ENCODE data around the gene RPL10A. TPM values are rescaled to one million over a fixed set of nuclear protein-coding genes. Genes with fewer than 3 reads are reported as not detected.

Gene RPL10A
- total RNA-seq, 2 experiments from 2014 or later = 1,373 to 1,398 TPM

DNA sequence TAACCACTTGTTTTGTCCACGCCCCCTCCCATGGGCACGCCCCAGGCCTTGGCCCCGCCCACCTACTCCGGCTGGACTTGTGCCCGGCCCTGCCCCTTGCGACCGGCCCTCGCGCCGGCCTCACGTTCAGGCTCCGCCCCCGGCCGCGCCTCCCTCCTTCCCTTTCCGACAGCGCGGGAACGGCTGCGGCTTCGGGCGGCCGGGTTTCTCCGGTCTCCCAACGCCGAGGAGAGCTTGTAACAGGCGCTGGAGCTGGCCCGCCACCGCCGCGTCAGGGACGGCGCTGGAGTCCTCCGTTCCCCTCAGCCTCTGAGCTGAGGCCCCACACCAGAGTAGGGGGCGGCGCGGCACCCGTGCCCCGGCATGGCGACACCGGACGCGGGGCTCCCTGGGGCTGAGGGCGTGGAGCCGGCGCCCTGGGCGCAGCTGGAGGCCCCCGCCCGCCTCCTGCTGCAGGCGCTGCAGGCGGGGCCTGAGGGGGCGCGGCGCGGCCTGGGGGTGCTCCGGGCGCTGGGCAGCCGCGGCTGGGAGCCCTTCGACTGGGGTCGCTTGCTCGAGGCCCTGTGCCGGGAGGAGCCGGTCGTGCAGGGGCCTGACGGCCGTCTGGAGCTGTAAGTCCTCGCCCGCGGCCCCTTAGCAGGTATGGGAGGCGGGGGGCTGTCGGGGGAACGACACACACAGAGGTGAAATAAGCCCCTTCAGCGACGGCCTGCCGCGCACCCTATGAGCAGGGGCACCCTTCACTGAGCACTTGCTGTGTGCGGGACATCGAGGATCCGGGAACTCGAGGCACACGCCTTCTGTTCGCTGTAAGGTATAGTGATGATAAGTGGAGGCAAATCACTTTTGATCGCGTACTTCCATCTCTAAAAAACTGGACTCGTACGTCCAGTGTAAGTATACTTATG is 15.8 kb upstream of the RPL10A start, which contains the start of gene FANCE:
Gene FANCE, plus strand, starts transcription at position 156 of the 908 bp plus-strand sequence. Its CDS starts 208 bp downstream, at position 364.
- H3K4me3 Mint-ChIP-seq = peak within 1 kb of the TSS; percentile 86
- peaks cover 14% of the 10 kb centered on the region for H3K36me3 Mint-ChIP-seq
- H3K9me3 Mint-ChIP-seq = no peaks in the 10 kb centered on the region
- H3K27me3 Mint-ChIP-seq = peaks cover 4% of the 10 kb centered on the region
- DNase-seq (peak; percentile 95), ATAC-seq (ENCODE audit: low read depth) (peak; percentile 80)
- peaks cover 40% of the 10 kb centered on the region for H3K4me1 Mint-ChIP-seq
- H3K27ac Mint-ChIP-seq = peak within 1 kb of the TSS; percentile 69
- POLR2A ChIA-PET = interaction anchor here (0.6 to 2.6 kb wide), 9 partner anchors 15 to 157 kb away, joined by 3 to 11 read pairs (median 5); partner anchors contain the start of genes DEF6 and PPARD

DNA sequence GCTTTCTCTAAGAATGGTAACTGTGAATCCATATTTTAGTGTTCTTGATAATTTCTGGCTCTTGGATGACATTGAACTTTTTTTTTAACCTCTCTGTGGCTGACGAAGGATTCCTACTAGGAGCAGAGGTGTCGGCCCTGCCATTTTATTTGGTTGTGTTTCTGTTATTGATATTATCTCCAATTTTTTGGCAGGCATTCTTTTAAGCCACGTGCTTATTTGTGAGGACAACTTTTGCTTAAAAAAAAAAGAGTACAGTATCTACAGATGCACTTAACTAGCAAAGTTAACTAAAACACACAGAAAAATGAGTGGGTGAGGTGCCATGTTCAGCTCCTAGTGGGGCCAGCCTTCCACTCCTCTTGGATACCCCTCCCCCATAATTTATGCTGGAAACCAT is 15.0 kb upstream of the RPL10A start:
- Mint-ChIP-seq H3K4me1 (peaks cover 45% of the 10 kb centered on the region), H3K27me3 (peaks cover 4% of the 10 kb centered on the region), H3K4me3 (peak overlapping the region; percentile 70), H3K27ac (no peak overlapping the region), H3K9me3 (no peaks in the 10 kb centered on the region), H3K36me3 (peaks cover 14% of the 10 kb centered on the region)
- POLR2A ChIA-PET = interaction anchor here (1.0 to 2.1 kb wide), 2 partner anchors 104 to 155 kb away, joined by 3 to 5 read pairs; partner anchors contain the start of gene DEF6
- ATAC-seq (ENCODE audit: low read depth) (no peak), DNase-seq (no peak)

DNA sequence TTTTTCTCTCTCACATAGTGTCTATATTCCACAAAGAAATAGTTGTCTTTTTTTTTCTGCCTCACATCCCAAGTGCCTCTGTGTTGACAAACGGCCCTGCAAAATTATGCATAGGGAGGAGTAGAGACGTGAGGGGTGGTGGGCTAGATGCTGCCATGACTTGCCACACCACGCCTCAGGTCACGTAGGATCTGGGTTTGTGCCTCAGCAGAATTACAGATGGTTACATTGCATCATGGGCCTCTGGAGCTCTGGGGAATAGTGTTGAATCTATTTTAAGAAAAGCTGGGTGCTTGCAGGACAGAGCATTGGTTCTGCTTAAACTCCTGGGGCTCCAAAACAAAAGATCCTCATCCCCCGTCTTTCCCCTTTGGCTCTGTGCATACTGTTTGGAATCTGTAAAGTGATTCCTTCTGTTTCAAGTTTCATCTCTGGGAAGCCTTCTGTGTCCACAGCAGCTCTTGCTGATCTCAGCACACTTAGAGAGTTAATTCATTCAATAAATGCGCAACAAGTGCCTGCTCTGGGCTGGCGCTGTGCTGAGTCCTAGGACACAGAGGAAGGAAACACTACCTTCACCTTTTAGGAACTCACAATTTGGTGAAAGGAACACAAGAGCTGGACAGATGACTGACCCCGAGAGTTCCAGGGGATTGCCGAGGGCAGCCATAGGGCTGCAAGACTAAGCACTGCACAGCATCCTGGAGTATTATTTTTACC is 13.7 kb upstream of the RPL10A start:
- Mint-ChIP-seq H3K4me3 (peak overlapping the region; percentile 49), H3K4me1 (peaks cover 43% of the 10 kb centered on the region), H3K9me3 (no peaks in the 10 kb centered on the region), H3K36me3 (peaks cover 19% of the 10 kb centered on the region), H3K27me3 (peaks cover 4% of the 10 kb centered on the region), H3K27ac (no peak overlapping the region)
- ATAC-seq (ENCODE audit: low read depth) (no peak), DNase-seq (no peak)
- POLR2A ChIA-PET = interaction anchor here (0.5 to 2.1 kb wide), 4 partner anchors 10 to 156 kb away, joined by 3 to 9 read pairs (median 6); partner anchors contain the start of genes DEF6 and RPL10A

DNA sequence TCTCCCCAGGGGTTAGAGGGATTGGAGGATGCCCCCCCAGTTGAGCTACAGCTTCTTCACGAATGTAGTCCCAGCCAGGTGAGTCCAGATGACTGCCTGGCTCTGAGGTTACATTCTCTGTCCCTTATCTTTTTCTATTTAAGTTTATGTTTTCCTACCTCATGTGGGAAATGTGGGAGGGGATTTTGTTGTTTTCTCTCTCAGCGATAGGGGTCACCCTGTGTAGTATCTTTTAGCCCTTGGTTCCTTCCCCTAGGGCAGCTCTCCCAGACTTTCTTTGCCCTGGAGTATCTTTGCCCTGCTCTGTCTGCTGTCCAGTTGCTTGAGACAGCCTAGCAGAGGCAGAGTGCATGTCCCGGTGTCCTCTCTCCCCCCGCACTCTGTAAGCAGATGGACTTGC is 10.3 kb upstream of the RPL10A start:
- peaks cover 26% of the 10 kb centered on the region for H3K36me3 Mint-ChIP-seq

DNA sequence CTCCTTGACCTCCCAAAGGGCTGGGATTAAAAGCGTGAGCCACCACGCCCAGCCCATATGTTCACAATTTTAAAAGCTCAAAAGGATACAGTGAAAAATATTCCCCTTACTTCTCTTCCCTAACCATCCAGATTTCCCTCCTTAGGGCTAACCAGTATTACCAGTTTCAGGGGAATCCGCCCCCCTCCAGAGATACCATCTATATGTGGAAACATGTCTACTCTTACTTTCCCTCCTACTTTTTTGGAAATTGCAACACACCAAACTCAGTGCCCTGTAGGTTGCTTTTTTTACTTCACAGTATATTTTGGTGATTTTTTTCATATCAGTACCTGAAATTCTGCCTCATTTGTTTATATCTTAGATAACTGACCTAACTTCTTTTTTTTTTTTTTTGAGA is 6.9 kb upstream of the RPL10A start:
- H3K27me3 Mint-ChIP-seq = no peaks in the 10 kb centered on the region
- H3K4me3 Mint-ChIP-seq = no peak overlapping the region
- H3K36me3 Mint-ChIP-seq = peaks cover 23% of the 10 kb centered on the region
- POLR2A ChIA-PET = no interaction called here
- H3K27ac Mint-ChIP-seq = no peak overlapping the region
- H3K4me1 Mint-ChIP-seq = peaks cover 7% of the 10 kb centered on the region
- DNase-seq (no peak), ATAC-seq (ENCODE audit: low read depth) (no peak)
- no peaks in the 10 kb centered on the region for H3K9me3 Mint-ChIP-seq

More for the DNA sequence above, 10.3 kb upstream of the RPL10A start:
- Mint-ChIP-seq H3K4me3 (no peak overlapping the region), H3K9me3 (no peaks in the 10 kb centered on the region), H3K27me3 (no peaks in the 10 kb centered on the region), H3K27ac (peak overlapping the region; percentile 24), H3K4me1 (peaks cover 31% of the 10 kb centered on the region)
- no peak for ATAC-seq (ENCODE audit: low read depth)
- no peak for DNase-seq
- POLR2A ChIA-PET = interaction anchor here (2.0 kb wide), 1 partner anchor 10 kb away, joined by 5 read pairs; the partner anchor contains the start of gene RPL10A

DNA sequence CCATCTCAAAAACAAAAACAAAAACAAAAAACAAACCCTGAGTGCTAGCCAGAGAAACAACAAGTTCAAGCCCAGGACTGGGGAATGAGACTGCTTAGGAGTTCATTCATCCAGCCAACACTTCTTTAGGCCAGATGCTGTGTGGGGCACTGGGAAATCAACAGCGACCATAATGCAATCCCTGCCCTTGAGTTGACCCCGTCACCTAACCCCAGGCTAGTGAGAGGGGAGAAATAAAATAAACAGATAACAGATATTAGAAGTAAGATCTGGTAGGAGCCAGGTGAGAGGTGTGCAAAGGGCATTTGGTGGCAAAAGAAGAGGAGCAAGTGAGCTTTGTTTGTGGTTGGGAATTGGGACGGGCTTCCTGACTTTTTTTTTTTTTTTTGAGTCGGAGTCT is 4.9 kb upstream of the RPL10A start:
- H3K4me1 Mint-ChIP-seq = peaks cover 8% of the 10 kb centered on the region
- H3K9me3 Mint-ChIP-seq = no peaks in the 10 kb centered on the region
- POLR2A ChIA-PET = interaction anchor here (0.6 kb wide), 1 partner anchor 165 kb away, joined by 5 read pairs; no protein-coding TSS in a partner anchor
- H3K27ac Mint-ChIP-seq = no peak overlapping the region
- H3K36me3 Mint-ChIP-seq = peaks cover 34% of the 10 kb centered on the region
- ATAC-seq (ENCODE audit: low read depth) = no peak
- H3K4me3 Mint-ChIP-seq = no peak overlapping the region
- DNase-seq = no peak
- H3K27me3 Mint-ChIP-seq = no peaks in the 10 kb centered on the region

DNA sequence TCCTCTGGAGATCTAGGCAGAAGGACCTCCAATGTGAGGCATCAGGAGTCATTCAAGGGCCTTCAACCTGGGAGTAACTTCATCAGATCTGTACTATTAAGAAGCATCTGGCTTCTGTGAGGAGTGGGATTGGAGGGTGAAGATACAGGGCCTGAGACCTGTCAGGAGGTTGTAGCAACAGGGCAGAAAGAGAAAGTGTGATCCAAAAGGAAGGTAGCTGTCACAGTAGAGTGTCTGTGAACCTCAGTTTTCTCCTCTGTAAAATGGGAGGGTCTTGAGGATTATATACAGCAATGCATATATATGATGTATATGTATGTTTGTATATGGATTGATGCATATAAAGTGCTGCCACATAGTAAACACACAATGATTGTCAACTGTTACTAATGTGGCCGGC is 2.6 kb upstream of the RPL10A start:
- ATAC-seq (ENCODE audit: low read depth) = no peak
- Mint-ChIP-seq H3K36me3 (peaks cover 42% of the 10 kb centered on the region), H3K4me1 (peaks cover 22% of the 10 kb centered on the region), H3K27me3 (no peaks in the 10 kb centered on the region), H3K27ac (no peak overlapping the region), H3K4me3 (no peak overlapping the region), H3K9me3 (no peaks in the 10 kb centered on the region)
- DNase-seq = no peak
- POLR2A ChIA-PET = interaction anchor here (3.1 kb wide), 1 partner anchor 168 kb away, joined by 13 read pairs; the partner anchor contains the start of gene DEF6

DNA sequence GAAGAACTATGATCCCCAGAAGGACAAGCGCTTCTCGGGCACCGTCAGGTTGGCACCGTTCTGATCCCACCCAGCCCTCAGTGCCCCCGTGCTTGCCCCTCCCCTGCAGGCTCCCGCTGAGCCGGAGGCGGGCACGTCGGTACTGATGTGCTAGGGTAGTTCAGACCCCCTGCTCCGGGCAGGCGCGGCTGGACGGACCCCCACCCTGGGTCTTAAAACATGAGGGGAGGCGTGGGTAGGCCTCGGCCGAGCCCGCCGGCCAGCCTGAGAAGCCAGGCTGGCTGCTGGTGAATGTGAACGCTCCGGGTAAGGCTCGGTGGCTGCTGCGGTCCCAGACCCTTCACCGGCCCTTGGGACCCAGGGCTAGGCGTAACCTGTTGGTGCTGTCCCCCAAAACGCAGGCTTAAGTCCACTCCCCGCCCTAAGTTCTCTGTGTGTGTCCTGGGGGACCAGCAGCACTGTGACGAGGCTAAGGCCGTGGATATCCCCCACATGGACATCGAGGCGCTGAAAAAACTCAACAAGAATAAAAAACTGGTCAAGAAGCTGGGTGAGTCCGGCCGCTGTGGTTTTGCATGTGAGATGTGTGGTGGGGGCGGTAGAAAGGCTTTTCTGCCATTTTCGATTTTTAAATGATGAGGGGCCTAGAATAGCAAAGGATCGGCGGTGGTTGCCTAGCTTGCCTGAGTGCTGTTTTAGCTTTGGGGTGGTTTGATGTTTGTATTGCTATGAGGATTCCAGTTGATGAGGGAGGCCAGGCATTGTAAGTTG is 964 bp downstream of the RPL10A start:
- H3K27ac Mint-ChIP-seq = peak overlapping the region; percentile 99
- peak overlapping the region; percentile 97 for H3K4me3 Mint-ChIP-seq
- peaks cover 35% of the 10 kb centered on the region for H3K4me1 Mint-ChIP-seq
- H3K27me3 Mint-ChIP-seq = no peaks in the 10 kb centered on the region
- POLR2A ChIA-PET = interaction anchor here (1.0 to 3.4 kb wide), 9 partner anchors 14 to 210 kb away, joined by 3 to 13 read pairs (median 6); partner anchors contain the start of genes DEF6 and ZNF76
- peaks cover 34% of the 10 kb centered on the region for H3K36me3 Mint-ChIP-seq
- DNase-seq (no peak), ATAC-seq (ENCODE audit: low read depth) (peak; percentile 3)
- no peaks in the 10 kb centered on the region for H3K9me3 Mint-ChIP-seq

DNA sequence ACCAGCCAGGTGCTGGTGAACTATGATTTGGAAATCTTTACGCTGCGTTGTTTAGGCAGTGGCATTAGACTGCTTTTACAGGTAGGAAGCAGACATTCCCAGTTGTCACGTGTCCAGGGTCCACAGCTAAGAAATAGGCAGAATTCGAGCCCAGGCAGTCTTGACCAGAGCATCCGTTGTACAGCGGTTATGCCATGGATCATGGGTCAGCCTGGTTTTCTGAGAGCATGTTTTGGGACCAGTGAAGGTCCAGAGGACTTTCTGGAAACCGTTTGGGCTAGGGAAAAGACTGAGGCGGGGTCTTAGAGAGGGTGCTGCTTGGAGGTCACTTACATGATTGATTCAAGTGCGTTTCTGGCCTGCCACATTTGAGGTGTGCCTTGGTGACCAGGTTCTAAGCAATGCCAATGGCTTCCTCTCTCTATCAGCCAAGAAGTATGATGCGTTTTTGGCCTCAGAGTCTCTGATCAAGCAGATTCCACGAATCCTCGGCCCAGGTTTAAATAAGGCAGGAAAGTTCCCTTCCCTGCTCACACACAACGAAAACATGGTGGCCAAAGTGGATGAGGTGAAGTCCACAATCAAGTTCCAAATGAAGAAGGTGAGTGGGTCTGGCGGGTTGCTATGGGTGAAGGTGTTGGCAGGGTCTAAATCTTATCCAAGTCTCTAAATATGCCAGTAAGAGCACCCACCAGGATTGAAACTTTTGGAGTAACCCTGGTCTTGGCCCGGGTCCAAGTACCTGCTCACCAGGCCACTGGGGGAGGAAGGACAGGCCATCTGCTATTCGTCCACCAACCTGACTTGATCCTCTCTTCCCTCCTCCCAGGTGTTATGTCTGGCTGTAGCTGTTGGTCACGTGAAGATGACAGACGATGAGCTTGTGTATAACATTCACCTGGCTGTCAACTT is 1.8 kb downstream of the RPL10A start:
- Mint-ChIP-seq H3K27ac (peak overlapping the region; percentile 99), H3K27me3 (no peaks in the 10 kb centered on the region), H3K4me3 (peak overlapping the region; percentile 97), H3K9me3 (no peaks in the 10 kb centered on the region), H3K4me1 (peaks cover 35% of the 10 kb centered on the region), H3K36me3 (peaks cover 31% of the 10 kb centered on the region)
- no peak for ATAC-seq (ENCODE audit: low read depth)
- POLR2A ChIA-PET = interaction anchor here (1.2 to 3.4 kb wide), 3 partner anchors 52 to 169 kb away, joined by 3 to 12 read pairs (median 5); no protein-coding TSS in a partner anchor
- DNase-seq = no peak

DNA sequence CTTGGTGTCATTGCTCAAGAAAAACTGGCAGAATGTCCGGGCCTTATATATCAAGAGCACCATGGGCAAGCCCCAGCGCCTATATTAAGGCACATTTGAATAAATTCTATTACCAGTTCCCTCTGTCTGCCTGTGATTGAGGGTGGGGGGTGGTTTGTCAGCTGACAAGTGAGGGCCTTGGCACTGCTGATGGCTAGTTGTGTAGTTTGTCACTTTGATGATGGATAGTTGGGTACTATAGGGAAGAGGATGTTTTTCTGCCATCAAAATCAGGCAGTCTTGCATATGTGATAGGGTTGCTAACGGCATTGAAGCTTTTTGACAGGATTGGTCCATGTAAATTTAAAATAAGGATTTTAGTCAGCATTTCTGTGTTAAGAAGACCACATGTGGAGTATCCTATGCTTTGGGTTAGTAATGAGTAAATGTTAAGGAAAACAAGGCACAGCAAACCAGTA is 2.5 kb downstream of the RPL10A start:
- H3K4me1 Mint-ChIP-seq = peaks cover 35% of the 10 kb centered on the region
- DNase-seq (no peak), ATAC-seq (ENCODE audit: low read depth) (no peak)
- peaks cover 31% of the 10 kb centered on the region for H3K36me3 Mint-ChIP-seq
- H3K4me3 Mint-ChIP-seq = peak overlapping the region; percentile 97
- H3K27me3 Mint-ChIP-seq = no peaks in the 10 kb centered on the region
- peak overlapping the region; percentile 99 for H3K27ac Mint-ChIP-seq
- no peaks in the 10 kb centered on the region for H3K9me3 Mint-ChIP-seq
- POLR2A ChIA-PET = interaction anchor here (1.2 to 1.8 kb wide), 2 partner anchors 20 to 169 kb away, joined by 5 read pairs; no protein-coding TSS in a partner anchor

DNA sequence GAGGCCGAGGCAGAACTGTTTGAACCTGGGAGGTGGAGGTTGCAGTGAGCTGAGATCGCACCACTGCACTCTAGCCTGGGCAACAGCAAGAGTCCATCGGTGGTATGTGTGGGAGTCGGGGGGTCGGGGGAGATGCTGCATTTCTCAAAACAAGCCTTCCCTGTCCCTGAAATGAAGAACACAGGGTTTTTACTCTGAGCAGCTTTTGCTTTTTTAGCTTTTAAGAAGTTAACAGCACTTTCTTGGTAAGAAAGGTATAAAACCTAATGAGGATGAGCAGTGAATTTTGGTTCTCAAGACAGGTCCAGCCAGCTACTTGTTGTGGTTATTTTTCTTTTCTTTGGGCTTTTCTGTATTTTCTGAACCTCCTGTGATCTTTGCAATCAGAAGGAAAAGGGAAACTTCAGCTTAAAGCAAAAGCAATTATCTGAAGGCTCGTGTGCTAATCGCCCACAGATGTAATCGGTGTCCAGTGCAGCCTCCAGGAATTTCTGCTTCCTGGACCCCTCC is 3.7 kb downstream of the RPL10A start:
- Mint-ChIP-seq H3K4me3 (peak overlapping the region; percentile 22), H3K4me1 (peaks cover 35% of the 10 kb centered on the region), H3K36me3 (peaks cover 24% of the 10 kb centered on the region), H3K27ac (peak overlapping the region; percentile 4), H3K9me3 (no peaks in the 10 kb centered on the region), H3K27me3 (no peaks in the 10 kb centered on the region)
- POLR2A ChIA-PET = interaction anchor here (1.8 kb wide), 1 partner anchor 18 kb away, joined by 5 read pairs; no protein-coding TSS in a partner anchor
- ATAC-seq (ENCODE audit: low read depth) (no peak), DNase-seq (no peak)
